ENCODE results near the gene SMPX.

- TF ChIP-seq GABPA (IDR thresholded peaks at IDR 0.05 in 1 of 2, conservative IDR thresholded peaks at IDR 0.05 in 1 of 2) (no peak), TAF1 (conservative IDR thresholded peaks at IDR 0.05) (no peak), CTCF (IDR thresholded peaks at IDR 0.05; ENCODE audit: low read depth, low read length, missing input control) (no peak), RXRA (IDR thresholded peaks at IDR 0.05) (no peak), REST (IDR thresholded peaks at IDR 0.05) (no peak), RAD21 (IDR thresholded peaks at IDR 0.05) (no peak)
Observed at GRCh38 chrX:21658152-21658737, 99.7 kb downstream of the SMPX start, which contains the start of gene KLHL34.

Data from liver (tissue), 3 donors.